Osteoblast (primary cell): ENCODE measurements around the gene COL6A1. TPM values are rescaled to one million over a fixed set of nuclear protein-coding genes. Genes with fewer than 3 reads are reported as not detected.

Experiments
- DNase-seq: peaks from one replicate; pipeline ENCODE4 v3.0.0; 2011; ENCODE audit warnings: low spot score, mixed read lengths; ENCODE audit not compliant: insufficient read length; ENCODE audit errors: missing footprints
- H2AFZ ChIP-seq: 2 replicates; pipeline ENCODE4 v1.6.0; 2011; ENCODE audit warnings: mild to moderate bottlenecking, low read length
- H3K27ac ChIP-seq: 2 replicates; pipeline ENCODE4 v1.5.1; 2011; ENCODE audit warnings: mild to moderate bottlenecking, low read depth, low read length, moderate library complexity
- H3K27me3 ChIP-seq: 2 replicates; pipeline ENCODE4 v1.6.0; 2012; ENCODE audit warnings: mild to moderate bottlenecking, control low read depth, inconsistent platforms, low read length, moderate library complexity; ENCODE audit not compliant: insufficient read depth
- H3K36me3 ChIP-seq: 2 replicates; pipeline ENCODE4 v1.5.1; 2011; ENCODE audit warnings: mild to moderate bottlenecking, low read length, control low read depth, moderate library complexity; ENCODE audit not compliant: insufficient read depth
- H3K4me1 ChIP-seq: 2 replicates; pipeline ENCODE4 v1.5.1; 2011; ENCODE audit warnings: mild to moderate bottlenecking, low read length, control low read depth, moderate library complexity; ENCODE audit not compliant: insufficient read depth
- H3K4me2 ChIP-seq: 2 replicates; pipeline ENCODE4 v1.6.0; 2011; ENCODE audit warnings: mild to moderate bottlenecking, low read length; ENCODE audit not compliant: insufficient read depth
- H3K4me3 ChIP-seq: fragments of 200-600 bp; sonication (generic); 3 replicates; pipeline ENCODE4 v1.5.1; 2012; ENCODE audit warnings: mild to moderate bottlenecking, low read length, inconsistent platforms; ENCODE audit not compliant: insufficient read depth
- H3K79me2 ChIP-seq: 2 replicates; pipeline ENCODE4 v1.6.0; 2012; ENCODE audit warnings: mild to moderate bottlenecking, low read length, control low read depth, inconsistent platforms; ENCODE audit not compliant: insufficient read depth
- H3K9me3 ChIP-seq: 2 replicates; pipeline ENCODE4 v1.5.1; 2011; ENCODE audit warnings: low read depth, low read length, control low read depth
- H4K20me1 ChIP-seq: 2 replicates; pipeline ENCODE4 v1.6.0; 2012; ENCODE audit warnings: mild to moderate bottlenecking, low read length, control low read depth; ENCODE audit not compliant: insufficient read depth
- total RNA-seq: library from RNA; depleted of rRNA; stranded (reverse); fragments of >200 nt; gene quantifications from 2 replicates; pipeline ENCODE4 v1.2.3, GENCODE V29; 2012
- TF ChIP-seq, protein P1 (sequence below): IDR thresholded peaks from 2 replicates; pipeline ENCODE4 v1.5.1; 2011; ENCODE audit warnings: mild to moderate bottlenecking, low read depth, low read length, moderate library complexity; ENCODE audit errors: extremely low read depth

COL6A1 gene
- total RNA-seq, 1 donor, result 1,612 TPM

DNA sequence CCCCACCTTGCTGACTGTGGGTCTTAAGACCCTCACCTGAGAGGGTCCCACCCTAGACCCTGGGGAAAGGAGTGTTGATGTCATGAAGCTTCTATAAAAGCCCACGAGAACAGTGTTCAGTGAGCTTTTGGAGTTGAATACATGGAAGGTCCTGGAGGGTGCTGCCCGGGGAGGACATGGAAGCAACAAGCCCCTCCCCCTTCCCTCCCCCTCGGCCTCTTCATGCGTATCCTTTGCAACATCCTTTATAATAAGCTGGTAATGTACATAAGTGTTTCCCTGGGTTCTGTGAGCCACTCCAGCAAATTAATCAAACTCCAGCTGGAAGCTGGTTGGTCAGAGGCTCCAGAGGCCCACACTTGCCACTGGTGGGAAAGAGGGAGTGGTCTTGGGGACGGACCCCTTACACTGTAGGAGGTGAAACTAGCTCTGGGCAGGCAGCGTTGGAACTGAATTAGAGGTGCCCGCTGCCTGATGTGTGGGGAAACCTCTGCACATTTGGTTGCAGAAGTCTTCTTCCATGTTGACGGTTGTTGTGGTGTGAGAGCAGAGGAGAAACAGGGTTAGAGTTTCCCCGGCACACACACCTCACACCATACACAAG, 14.7 kb upstream of the COL6A1 start:
- no peaks in the 10 kb centered on the region for H4K20me1 ChIP-seq
- H3K4me2 ChIP-seq, result no peak overlapping the region
- TF ChIP-seq, protein P1, sequence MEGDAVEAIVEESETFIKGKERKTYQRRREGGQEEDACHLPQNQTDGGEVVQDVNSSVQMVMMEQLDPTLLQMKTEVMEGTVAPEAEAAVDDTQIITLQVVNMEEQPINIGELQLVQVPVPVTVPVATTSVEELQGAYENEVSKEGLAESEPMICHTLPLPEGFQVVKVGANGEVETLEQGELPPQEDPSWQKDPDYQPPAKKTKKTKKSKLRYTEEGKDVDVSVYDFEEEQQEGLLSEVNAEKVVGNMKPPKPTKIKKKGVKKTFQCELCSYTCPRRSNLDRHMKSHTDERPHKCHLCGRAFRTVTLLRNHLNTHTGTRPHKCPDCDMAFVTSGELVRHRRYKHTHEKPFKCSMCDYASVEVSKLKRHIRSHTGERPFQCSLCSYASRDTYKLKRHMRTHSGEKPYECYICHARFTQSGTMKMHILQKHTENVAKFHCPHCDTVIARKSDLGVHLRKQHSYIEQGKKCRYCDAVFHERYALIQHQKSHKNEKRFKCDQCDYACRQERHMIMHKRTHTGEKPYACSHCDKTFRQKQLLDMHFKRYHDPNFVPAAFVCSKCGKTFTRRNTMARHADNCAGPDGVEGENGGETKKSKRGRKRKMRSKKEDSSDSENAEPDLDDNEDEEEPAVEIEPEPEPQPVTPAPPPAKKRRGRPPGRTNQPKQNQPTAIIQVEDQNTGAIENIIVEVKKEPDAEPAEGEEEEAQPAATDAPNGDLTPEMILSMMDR, result no peak
- H3K27me3 ChIP-seq, result no peaks in the 10 kb centered on the region
- H3K79me2 ChIP-seq, result no peaks in the 10 kb centered on the region
- H3K36me3 ChIP-seq, result no peaks in the 10 kb centered on the region
- H2AFZ ChIP-seq, result no peak overlapping the region
- DNase-seq, result peak; percentile 2
- no peaks in the 10 kb centered on the region for H3K9me3 ChIP-seq
- H3K27ac ChIP-seq, result no peak overlapping the region
- H3K4me1 ChIP-seq, result peaks cover 7% of the 10 kb centered on the region
- H3K4me3 ChIP-seq, result no peak overlapping the region

GRCh38 chr21:45969921-45970673, 11.5 kb upstream of the COL6A1 start:
- Histone ChIP-seq H3K27ac (no peak overlapping the region), H3K36me3 (no peaks in the 10 kb centered on the region), H3K27me3 (no peaks in the 10 kb centered on the region), H3K4me3 (no peak overlapping the region), H3K79me2 (no peaks in the 10 kb centered on the region), H3K9me3 (no peaks in the 10 kb centered on the region), H2AFZ (peak overlapping the region; percentile 71), H4K20me1 (no peaks in the 10 kb centered on the region), H3K4me1 (peaks cover 35% of the 10 kb centered on the region), H3K4me2 (no peak overlapping the region)
- no peak for DNase-seq
- TF ChIP-seq, protein P1, result no peak

DNA sequence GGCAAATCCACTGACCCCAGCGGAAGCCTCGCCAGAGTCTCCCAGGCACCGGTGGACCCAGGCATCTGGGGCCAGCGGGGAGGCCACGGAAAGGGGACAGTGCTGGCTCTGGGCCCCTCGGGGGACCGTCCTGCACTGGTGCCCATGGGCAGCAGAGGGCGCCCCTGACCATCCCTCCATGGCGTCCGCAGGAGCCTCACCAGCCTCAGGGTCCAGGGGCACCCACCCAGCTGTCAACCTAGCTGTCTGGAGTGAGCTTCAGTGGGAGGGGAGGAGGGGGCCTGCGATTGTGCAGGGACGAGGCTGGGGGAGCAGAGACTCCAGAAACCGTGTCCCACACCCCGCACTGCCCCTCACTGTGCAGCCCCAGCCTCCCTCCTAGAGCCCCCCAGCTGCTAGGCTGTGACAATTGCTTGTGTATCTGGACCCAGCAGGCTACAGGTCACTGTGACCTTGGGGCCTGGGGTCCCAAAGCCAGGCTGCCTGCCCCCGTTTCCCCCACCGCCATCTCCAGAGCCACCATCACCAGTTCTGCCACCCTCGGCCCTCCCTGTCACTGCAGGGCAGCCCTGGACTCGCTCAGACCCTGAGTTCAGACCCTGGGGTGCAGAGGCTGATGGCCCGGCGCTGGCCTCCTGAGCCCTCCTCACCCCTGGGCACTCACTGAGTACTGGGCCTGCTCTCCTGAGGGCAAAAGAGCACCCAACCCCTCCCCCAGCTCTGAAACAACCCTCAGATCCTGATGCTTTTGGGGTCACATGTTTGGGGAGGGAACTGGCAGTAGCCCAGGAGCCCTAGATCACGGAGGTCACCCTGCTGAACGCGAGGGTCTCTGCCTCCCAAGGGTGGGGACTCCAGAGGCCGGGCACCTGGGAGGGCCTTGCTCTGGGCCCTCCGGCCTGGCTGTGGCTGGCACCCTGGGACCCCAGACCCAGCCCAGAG, 10.6 kb upstream of the COL6A1 start:
- Histone ChIP-seq H4K20me1 (no peaks in the 10 kb centered on the region), H3K4me1 (peaks cover 36% of the 10 kb centered on the region), H3K27ac (peak overlapping the region; percentile 50), H3K4me3 (no peak overlapping the region), H3K36me3 (no peaks in the 10 kb centered on the region), H3K79me2 (no peaks in the 10 kb centered on the region), H3K4me2 (no peak overlapping the region), H3K27me3 (no peaks in the 10 kb centered on the region), H2AFZ (peak overlapping the region; percentile 71), H3K9me3 (no peaks in the 10 kb centered on the region)
- TF ChIP-seq, protein P1, result peak; percentile 87
- peak; percentile 94 for DNase-seq
